Measurements from ENCODE around the gene PARL.

PARL gene

DNA sequence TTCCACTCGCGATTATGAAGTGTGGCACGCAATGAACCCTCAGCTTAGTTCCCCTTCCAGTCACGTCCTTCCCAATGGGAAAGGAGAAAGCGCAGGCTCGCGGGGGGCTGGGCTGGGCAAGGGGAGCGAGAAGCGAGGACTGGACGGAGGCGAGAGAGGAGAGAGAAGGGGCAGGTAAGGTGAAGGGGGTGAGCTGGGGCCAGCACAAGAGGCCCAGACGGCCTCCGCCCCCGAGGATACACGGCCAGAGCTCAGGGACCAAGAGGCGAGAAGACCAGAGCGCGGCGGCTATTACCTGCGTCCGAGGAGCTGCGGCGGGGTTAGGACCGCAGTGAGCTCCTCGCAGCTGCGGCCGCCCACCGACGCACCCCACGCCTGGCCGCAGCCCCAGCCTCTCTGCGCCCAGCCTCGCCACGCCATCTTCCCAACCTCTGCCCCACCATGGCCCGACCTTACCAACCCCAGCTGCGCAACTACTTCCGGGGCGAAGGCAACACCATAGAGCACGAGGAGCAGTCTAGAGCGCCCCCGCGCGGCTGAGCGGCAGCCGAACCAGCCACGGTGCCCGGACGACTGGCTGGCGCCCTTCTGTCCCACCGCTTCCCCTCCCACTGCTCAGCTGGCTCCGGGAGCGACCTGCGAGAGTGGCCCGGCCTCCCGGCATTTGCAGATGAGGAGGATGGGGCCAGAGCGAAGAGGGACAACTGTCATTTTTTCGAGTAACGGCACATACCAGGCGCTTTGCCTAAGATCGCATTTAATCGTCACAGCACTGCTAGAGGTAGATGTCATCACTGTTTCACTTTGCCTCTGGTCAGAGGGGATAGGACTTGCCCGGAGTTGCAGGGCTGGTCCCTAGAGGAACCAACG, at the start of gene PARL:
Gene PARL (minus strand): TSS at position 454 of the 870 bp plus-strand sequence. CDS start 34 bp downstream, at position 420.
- peak; percentile 95 to 99 (median 98) for DNase-seq
- intact Hi-C loops (cut with DNase I) = loop anchor here (2.0 to 10.0 kb wide), 4 partner anchors 57 to 382 kb away; partner anchors contain the start of genes KLHL24 and MAP6D1

DNA sequence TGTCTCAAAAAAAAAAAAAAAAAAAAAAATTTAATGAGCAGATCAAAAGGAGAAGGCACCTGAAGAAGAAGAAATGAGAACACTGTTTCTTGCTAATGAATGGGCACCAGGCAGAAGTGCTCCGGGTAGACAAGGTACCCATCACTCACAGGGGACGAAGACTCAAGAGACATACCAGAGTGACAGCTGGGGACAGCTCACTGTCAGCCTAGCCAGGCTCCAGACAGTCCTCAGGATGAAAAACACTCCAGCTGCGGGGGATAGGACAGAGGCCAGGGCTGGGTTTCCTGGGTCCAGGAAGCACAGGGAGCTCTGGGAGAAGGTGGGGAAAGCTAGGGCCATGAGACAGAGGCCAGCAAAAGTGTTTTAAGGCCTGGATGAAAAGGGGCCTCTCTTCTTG, 48.5 kb upstream of the PARL start:
- intact Hi-C loops (cut with DNase I) = no loop called here
- DNase-seq = peak in 1 of 10 donors; percentile 11

- DNase-seq = no peak
- intact Hi-C loops (cut with DNase I) = no loop called here
These were observed 47.2 kb upstream of the PARL start for GRCh38 chr3:183931881-183932280.

GRCh38 chr3:183930086-183930485, 45.4 kb upstream of the PARL start:
- intact Hi-C loops (cut with DNase I) = no loop called here
- DNase-seq = peak in 1 of 10 donors; percentile 18

DNA sequence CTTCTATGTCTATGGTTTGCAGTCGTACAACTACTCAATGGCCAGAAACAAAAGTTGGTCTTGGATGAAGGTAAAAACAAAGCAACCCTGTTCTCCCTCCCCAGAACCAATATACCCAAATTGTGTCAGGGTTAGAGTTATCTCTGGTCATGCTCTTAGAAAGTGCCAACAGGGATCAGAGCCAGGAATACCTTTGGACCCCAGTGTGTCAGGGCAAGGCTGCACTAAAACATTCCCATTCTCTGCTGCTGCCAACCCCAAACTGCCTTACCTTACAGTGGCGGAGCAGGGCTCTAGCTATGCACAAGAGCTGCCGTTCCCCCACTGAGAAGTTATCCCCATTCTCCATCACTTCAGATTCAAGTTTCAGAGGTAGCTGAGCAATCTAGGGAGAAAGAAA, 42.4 kb upstream of the PARL start:
- DNase-seq = peak in 1 of 10 donors; percentile 8
- intact Hi-C loops (cut with DNase I) = no loop called here

- peak in 1 of 10 donors; percentile 71 for DNase-seq
- intact Hi-C loops (cut with DNase I) = no loop called here
These were observed 40.3 kb upstream of the PARL start for GRCh38 chr3:183924956-183925355.

- DNase-seq = no peak
- intact Hi-C loops (cut with DNase I) = no loop called here
These were observed 39.9 kb upstream of the PARL start for GRCh38 chr3:183924543-183924942.

- DNase-seq = peak in 1 of 10 donors; percentile 53
- intact Hi-C loops (cut with DNase I) = no loop called here
These were observed 37.7 kb upstream of the PARL start for GRCh38 chr3:183922421-183922820.

DNA sequence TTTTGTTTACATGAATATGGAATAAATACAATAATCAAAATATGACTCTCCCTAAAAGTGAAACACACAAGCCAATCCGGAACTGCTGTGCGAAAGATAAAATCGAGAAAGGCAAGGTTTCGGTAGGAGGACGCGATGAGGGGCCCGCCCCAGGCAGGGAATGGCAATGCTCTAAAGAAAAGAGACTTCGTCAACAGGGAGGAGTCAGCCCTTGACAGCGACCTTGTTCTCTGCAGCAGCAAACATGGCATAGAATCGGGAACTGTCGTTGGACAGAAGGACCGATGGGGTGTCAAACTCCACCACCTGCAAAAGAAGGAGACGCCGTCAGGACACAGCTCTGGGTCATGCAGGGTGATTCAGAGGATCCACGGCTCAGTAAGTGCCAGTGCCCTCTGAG, 36.4 kb upstream of the PARL start:
- intact Hi-C loops (cut with DNase I) = no loop called here
- peak in 1 of 10 donors; percentile 40 for DNase-seq

DNA sequence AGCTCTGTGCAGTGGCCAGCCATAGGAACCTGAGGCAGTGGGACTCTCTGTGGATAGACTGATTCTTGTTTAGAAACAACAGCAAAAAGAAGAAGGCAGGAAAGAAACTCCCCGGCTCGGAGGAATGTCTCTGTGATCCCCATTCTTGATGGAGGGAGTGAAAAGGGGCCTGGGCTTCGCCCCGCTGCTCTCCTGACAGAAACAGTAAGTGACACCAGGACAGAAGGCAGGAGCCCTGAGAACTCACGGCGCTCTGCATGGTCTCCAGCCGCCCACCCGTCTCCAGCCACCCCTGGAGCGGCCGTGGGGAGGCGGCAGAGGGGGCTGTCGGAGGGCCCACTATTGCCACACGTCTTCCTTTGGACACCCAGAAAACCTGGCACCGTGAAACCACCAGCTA, 35.7 kb upstream of the PARL start:
- intact Hi-C loops (cut with DNase I) = no loop called here
- DNase-seq = peak in 1 of 10 donors; percentile 29

- intact Hi-C loops (cut with DNase I) = no loop called here
- DNase-seq = no peak
These were observed 33.5 kb upstream of the PARL start for GRCh38 chr3:183918178-183918577.

GRCh38 chr3:183917776-183918175, 33.1 kb upstream of the PARL start:
- intact Hi-C loops (cut with DNase I) = no loop called here
- peak in 1 of 10 donors; percentile 32 for DNase-seq

- intact Hi-C loops (cut with DNase I) = no loop called here
- no peak for DNase-seq
These were observed 30.2 kb upstream of the PARL start for GRCh38 chr3:183914856-183915255.

DNA sequence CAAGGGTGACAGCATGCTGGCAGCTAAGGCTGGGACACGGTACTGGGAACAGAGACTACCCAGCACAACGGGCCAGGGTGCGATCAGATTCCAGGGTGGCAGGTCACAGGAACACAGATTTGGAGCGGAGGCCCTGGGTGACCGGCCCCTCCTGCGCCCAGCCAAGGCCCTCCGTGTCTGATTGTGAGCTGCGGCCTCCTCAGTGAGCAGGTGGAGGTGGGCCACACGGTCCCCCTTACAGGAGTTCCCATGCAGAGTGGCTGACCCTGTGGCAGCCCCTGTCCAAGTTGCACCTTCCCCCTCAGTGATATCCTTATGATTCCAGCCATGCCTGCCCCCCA, 28.9 kb upstream of the PARL start:
- intact Hi-C loops (cut with DNase I) = no loop called here
- DNase-seq = peak in 1 of 10 donors; percentile 39

- intact Hi-C loops (cut with DNase I) = no loop called here
- peak in 1 of 10 donors; percentile 28 for DNase-seq
These were observed 28.4 kb upstream of the PARL start for GRCh38 chr3:183912895-183913579.

DNA sequence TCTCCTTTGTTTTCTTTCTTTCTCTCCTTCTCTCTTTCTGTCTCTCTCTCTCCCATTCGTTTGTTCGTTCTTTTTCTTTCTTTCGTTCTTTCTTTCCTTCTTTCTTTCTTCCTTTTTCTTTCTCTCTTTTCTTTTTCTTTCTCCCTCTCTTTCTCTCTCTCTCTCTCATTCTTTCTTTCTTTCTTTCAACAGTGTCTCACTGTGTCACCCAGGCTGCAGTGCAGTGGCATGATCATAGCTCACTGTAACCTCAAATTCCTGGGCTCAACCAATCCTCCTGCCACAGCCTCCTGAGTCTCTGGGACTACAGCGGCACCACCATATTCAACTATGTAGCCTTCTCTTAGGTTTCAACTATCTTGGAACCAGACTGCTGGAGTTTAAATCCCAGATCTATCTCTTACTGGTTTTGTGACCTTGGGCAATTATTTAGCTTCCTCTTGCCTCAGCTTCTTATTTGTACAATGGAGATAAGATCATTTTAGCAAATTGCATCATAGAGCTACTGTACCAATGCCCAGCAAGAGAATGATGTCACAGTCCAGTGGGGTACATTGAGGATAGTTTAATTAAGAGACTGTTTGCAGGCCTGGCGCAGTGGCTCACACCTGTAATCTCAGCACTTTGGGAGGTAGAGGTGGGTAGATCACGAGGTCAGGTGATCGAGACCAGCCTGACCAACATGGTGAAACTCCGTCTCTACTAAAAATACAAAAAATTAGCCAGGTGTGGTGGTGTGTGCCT, 27.3 kb upstream of the PARL start:
- peak in 1 of 10 donors; percentile 26 for DNase-seq
- intact Hi-C loops (cut with DNase I) = no loop called here

DNA sequence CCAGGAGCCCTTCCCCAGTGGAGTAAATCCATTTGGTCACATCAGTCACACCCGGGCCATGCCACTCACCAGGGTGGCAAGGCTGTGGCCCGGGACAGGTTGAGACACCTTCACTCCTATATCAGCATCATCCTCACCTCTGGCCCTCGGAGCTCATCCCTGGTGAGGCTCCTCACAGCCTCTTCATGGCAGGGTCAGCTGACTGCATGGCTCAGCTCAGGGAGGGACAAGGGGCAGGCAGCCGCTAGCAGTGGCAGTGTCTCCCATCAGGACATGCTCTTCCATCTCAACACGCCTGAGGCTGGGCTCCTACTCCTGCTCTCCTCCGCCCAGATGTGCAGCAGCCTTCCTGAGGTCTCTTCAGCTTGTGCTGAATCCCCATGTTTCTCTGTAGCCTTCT, 26.4 kb upstream of the PARL start:
- intact Hi-C loops (cut with DNase I) = no loop called here
- peak in 1 of 10 donors; percentile 52 for DNase-seq

- peak in 1 of 10 donors; percentile 72 for DNase-seq
These were observed 24.4 kb upstream of the PARL start for GRCh38 chr3:183909030-183909600.

GRCh38 chr3:183907911-183908331, 23.2 kb upstream of the PARL start:
- intact Hi-C loops (cut with DNase I) = no loop called here
- DNase-seq = peak in 5 of 10 donors; percentile 30 to 87 (median 81)

More at GRCh38 chr3:183909030-183909600, 24.4 kb upstream of the PARL start:
- intact Hi-C loops (cut with DNase I) = no loop called here

GRCh38 chr3:183907176-183907575, 22.5 kb upstream of the PARL start:
- intact Hi-C loops (cut with DNase I) = no loop called here
- peak in 1 of 10 donors; percentile 26 for DNase-seq

All from posterior cingulate gyrus (tissue), 11 donors.